Coronary artery (tissue), 2 donors: Measurements from ENCODE around the gene KCTD15.

Experiments
- DNase-seq: peaks from one replicate; pipeline ENCODE4 v3.0.0-alpha.2; 2017; ENCODE audit warnings: low spot score
- H3K27ac ChIP-seq, 2 donors: fragments of 200-600 bp; sonication (generic); one replicate each; pipeline ENCODE4 v1.5.1; 2016 to 2019
- H3K4me3 ChIP-seq: fragments of 200-600 bp; sonication (generic); 2 replicates; pipeline ENCODE4 v1.5.1; 2016; ENCODE audit warnings: mild to moderate bottlenecking, moderate library complexity
- TF ChIP-seq, protein P1 (sequence below): fragments of 200-600 bp; sonication (generic); IDR thresholded peaks from one replicate; pipeline ENCODE4 v1.5.1; 2019; ENCODE audit warnings: antibody characterized with exemption

KCTD15 gene

DNA sequence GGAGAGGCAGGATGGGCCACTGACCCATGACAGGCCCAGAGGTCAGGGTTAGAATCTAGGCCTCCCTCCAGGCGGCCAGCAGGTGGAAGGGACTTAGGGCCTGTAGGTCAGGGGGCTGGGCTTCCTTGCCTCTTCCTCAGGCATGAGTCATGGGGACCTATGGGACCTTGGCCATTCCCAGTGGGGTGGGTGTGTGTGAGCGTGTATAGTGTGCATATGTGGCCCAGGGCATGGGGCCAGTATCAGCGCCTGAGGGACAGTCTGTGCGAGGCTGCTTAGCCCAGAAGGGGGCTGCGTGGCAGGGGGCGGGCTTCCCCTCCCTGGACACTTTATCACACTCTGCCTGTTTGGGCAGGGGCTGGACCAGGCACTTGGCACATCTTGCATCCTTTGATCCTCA is 13.3 kb downstream of the KCTD15 start:
- Histone ChIP-seq H3K27ac (no peak overlapping the region), H3K4me3 (no peak overlapping the region)
- TF ChIP-seq, protein P1, sequence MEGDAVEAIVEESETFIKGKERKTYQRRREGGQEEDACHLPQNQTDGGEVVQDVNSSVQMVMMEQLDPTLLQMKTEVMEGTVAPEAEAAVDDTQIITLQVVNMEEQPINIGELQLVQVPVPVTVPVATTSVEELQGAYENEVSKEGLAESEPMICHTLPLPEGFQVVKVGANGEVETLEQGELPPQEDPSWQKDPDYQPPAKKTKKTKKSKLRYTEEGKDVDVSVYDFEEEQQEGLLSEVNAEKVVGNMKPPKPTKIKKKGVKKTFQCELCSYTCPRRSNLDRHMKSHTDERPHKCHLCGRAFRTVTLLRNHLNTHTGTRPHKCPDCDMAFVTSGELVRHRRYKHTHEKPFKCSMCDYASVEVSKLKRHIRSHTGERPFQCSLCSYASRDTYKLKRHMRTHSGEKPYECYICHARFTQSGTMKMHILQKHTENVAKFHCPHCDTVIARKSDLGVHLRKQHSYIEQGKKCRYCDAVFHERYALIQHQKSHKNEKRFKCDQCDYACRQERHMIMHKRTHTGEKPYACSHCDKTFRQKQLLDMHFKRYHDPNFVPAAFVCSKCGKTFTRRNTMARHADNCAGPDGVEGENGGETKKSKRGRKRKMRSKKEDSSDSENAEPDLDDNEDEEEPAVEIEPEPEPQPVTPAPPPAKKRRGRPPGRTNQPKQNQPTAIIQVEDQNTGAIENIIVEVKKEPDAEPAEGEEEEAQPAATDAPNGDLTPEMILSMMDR, result no peak
- no peak for DNase-seq

DNA sequence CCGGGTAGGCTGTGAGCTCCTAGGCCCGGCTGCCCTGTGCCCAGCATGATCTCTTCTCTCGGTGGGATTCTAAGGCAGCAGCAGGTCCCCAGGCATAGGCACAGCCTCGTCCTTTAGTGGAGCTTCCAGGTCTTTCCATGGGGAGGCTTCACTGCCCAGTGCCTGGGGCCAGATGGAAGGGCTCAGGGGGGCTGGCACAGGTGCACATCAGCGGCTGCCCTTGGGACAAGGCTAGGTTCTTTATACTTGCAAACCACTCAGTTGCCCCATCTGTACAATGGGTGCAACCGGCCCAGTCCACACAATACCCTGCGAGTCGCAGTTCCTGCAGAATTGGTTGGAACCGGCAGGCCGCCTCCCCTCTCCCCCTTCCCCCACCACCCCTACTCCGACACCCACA is 14.2 kb downstream of the KCTD15 start:
- no peak overlapping the region for H3K27ac ChIP-seq
- DNase-seq, result no peak
- TF ChIP-seq, protein P1, result no peak
- no peak overlapping the region for H3K4me3 ChIP-seq

- Histone ChIP-seq H3K4me3 (no peak overlapping the region), H3K27ac (no peak overlapping the region)
- no peak for DNase-seq
- TF ChIP-seq, protein P1, result no peak
Observed at GRCh38 chr19:33811246-33811645, 14.6 kb downstream of the KCTD15 start.

DNA sequence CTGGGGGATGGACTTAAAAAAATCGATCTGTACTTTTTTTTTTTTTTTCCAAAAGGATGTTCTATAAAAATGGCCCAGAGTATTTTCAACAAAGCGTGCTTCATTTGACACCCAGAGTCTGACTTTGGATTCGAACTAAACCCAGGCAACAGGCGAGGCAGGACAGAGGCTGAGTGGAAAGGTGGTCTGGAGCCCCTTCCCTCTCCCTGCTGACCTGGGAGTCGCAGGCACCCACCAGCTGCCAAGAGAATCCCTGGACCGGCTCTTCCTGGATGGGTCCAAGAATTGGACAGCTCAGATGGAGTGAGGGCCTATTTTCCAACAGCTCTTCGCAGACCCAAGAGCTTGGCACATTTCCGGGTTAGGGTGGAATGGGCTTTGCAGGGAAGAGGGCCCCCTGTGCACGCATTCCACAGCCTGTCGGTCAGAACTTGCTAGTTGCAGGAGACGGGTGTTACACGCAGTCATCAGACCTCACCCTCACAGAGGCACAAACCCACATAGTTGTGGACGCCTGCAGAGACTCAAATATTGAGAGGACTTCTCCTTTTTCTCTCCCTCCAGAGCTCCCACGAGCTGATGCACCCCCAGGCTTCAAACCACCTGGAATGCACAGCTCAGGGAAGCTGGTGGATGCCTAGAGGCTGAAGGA is 15.2 kb downstream of the KCTD15 start:
- TF ChIP-seq, protein P1, result no peak
- DNase-seq, result no peak

DNA sequence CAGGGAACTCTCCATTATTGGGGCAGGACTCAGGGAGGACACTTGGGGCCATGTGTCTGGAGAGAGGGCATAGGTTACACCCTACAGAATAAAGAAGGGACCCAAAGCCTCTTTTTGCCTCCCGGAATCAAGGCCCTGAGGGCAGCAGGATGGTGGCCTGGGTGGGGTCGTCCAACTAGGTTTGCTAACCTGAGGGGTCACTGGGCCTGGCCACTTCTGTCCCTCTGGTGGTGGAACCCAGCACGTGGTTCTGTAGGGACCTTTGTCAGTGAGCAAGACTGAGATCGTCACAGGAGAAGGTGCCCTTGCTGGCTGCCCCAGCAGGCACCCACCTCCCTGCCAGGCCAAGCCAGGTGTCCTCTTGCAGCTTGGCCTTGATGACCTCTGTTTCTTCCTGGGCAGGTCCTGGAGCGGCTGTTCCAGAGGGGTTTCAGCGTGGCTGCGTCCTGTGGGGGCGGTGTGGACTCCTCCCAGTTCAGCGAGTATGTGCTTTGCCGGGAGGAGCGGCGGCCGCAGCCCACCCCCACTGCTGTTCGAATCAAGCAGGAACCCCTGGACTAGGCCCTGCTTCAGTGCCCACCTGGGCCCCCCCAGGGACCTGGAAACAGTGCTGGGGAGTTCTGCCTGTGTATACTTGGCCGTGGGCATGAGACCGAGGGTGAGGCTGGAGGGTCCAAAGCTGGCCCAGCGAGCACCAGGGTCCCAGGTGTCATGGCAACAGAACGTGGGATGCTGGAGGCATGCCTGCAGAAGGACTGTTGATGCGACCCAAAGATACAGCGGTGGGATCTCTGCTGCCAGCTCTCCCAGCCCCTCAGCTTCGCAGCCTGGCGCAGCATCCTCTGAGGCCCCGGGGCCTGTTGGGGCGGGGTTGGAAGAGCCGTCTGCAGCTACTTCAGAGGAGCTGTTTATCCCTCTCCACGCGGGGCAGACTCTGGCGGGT is 16.0 kb downstream of the KCTD15 start:
- DNase-seq, result no peak
- Histone ChIP-seq H3K4me3 (no peak overlapping the region), H3K27ac (no peak overlapping the region)
- TF ChIP-seq, protein P1, result no peak

More for the DNA sequence above, 15.2 kb downstream of the KCTD15 start:
- H3K4me3 ChIP-seq, result no peak overlapping the region
- no peak overlapping the region for H3K27ac ChIP-seq

DNA sequence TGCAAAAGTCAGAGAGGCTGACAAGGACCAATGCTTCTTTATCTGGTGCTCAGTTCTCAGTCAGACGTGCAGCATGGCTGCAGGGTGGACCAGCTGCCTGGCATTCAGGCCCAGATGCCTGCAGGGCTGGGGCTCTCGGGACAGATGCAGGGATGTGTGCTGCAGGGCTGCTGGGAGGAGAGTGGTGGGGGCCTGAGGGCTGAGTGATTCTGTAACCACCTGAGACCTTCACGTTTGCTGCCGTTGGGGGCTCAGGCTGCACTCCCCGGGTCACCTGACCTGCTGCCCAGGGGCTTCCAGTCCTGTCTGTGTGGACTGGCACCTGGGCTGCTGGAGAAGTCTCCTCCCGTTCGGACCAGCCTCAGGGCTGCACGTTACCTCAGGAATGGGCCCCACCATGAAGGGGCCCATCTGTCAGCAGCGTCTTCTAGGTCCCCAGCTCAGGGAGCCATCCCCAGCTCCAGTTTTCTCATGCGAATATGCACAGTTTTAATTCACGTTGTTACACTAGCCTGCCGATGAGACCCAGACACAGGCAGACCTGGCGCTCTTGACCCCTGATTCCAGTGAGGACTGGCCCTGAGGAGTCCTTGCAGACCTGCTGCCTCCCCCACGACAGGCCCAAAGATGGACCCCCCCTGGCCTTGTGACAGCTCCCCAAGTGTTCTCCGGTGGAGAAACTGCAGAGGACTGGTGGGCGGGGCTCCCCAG is 16.9 kb downstream of the KCTD15 start:
- TF ChIP-seq, protein P1, result no peak
- no peak for DNase-seq

More for the DNA sequence above, 16.9 kb downstream of the KCTD15 start:
- no peak overlapping the region for H3K27ac ChIP-seq
- H3K4me3 ChIP-seq, result no peak overlapping the region
